Thoracic aorta (tissue), 2 donors: ENCODE data around the gene DAP. TPM values are rescaled to one million over a fixed set of nuclear protein-coding genes. Genes with fewer than 3 reads are reported as not detected.

Experiments
- ATAC-seq: fragments of 150-250 bp; one replicate; pipeline ENCODE4 v1.8.0; 2017; ENCODE audit warnings: low read depth; ENCODE audit not compliant: insufficient number of reproducible peaks, low FRiP score
- DNase-seq: peaks from one replicate; pipeline ENCODE4 v3.0.0-alpha.2; 2020; ENCODE audit warnings: low spot score
- H3K27ac ChIP-seq, 2 donors: fragments of 200-600 bp; sonication (generic); 1 replicate in 1 of 2; 2 replicates in 1 of 2; pipeline ENCODE4 v1.5.1; 2016; ENCODE audit warnings: mild to moderate bottlenecking in 2 of 2, moderate library complexity in 2 of 2
- H3K27me3 ChIP-seq: fragments of 200-600 bp; sonication (generic); replicated peaks from 2 replicates; pipeline ENCODE4 v1.6.0; 2016; ENCODE audit warnings: mild to moderate bottlenecking; ENCODE audit not compliant: insufficient read depth
- H3K36me3 ChIP-seq: fragments of 200-600 bp; sonication (generic); one replicate; pipeline ENCODE4 v1.5.1; 2016
- H3K4me1 ChIP-seq, 2 donors: fragments of 200-600 bp; sonication (generic); 1 replicate in 1 of 2; 2 replicates in 1 of 2; pipeline versions ENCODE4 v1.5.1 to v1.6.0; 2016; ENCODE audit warnings: low read depth in 2 of 2, mild to moderate bottlenecking in 1 of 2; ENCODE audit not compliant: control insufficient read depth in 1 of 2
- H3K4me3 ChIP-seq: fragments of 200-600 bp; sonication (generic); 2 replicates; pipeline ENCODE4 v1.5.1; 2016; ENCODE audit warnings: mild to moderate bottlenecking
- H3K9me3 ChIP-seq: fragments of 200-600 bp; sonication (generic); 2 replicates; pipeline ENCODE4 v1.5.1; 2016
- CTCF ChIP-seq: fragments of 200-600 bp; sonication (generic); IDR thresholded peaks from one replicate; pipeline ENCODE4 v1.5.1; 2019; ENCODE audit warnings: antibody characterized with exemption
- total RNA-seq, 2 donors: library from RNA; depleted of rRNA; stranded (reverse); fragments of >200 nt; gene quantifications; one replicate each; pipeline versions ENCODE4 v1.1.0 to v1.2.3, GENCODE V29; 2016

The DAP gene
- total RNA-seq, 2 donors from 2014 or later = 79.6 to 113 TPM

GRCh38 chr5:10715605-10716290 lies 45.3 kb downstream of the DAP start:
- H3K27me3 ChIP-seq = no peaks in the 10 kb centered on the region
- TF ChIP-seq CTCF = no peak
- ATAC-seq (no peak), DNase-seq (no peak)
- H3K4me1 ChIP-seq = no peaks in the 10 kb centered on the region
- H3K4me3 ChIP-seq = no peak overlapping the region
- H3K36me3 ChIP-seq = no peaks in the 10 kb centered on the region
- no peak overlapping the region for H3K27ac ChIP-seq
- H3K9me3 ChIP-seq = no peaks in the 10 kb centered on the region

DNA sequence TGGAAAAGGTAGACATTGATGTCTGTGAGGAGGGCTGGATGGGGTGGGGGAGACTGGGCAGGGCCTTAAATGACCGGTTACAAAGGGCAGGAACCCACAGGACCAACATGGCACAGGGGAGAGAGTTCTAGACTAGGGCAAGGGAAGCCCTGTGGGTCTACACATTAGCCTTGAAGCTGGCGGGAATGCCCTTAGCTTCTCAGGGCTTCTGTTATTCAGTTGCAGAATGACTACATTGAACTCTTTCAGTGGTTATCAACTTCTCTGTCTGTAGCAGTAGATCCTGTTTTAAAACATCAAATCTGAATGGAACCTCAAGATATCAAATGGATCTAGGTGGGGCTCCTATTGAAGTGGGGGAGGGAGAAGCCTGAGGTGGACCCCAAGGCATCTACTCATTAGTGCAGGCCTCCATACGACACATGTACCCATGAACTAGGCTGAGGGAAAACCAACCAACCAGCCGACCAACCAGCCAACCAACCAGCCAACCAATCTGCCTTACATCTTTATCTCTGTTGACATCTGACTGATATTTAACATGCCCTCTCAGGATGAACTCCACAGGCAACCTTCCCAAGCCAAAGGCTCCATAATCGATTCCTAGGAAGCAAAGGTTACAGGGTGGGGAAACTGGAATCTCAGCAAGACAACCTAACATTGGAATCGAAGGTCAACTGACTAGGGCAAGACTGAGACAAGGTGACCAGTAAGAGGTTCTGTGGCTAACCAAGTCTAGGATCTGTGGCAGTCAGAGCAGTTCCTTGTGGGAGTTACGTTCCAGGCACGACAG lies 48.3 kb downstream of the DAP start:
- ATAC-seq (no peak), DNase-seq (no peak)
- Histone ChIP-seq H3K27ac (no peak overlapping the region), H3K4me1 (no peaks in the 10 kb centered on the region), H3K36me3 (no peaks in the 10 kb centered on the region), H3K27me3 (no peaks in the 10 kb centered on the region), H3K4me3 (no peak overlapping the region), H3K9me3 (no peaks in the 10 kb centered on the region)
- TF ChIP-seq CTCF = no peak

DNA sequence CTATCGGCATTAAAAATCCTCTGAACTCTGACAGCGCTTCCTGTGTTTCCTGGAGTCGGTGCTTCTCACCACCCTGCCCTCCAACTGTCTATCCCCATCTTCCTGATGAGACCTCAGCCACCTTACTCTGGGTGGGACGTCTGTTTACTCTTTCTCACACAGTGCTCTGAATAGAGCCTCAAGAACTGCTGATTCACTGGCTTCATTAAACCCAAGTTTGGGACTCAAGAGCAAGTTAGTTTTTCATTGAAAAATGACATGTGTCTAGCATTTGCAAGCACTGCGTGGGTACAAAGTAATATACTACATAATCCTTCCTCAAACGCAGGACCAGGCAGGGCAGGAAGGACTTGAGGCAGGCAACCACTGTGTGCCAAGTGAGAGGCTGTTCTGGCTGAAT lies 49.5 kb downstream of the DAP start:
- TF ChIP-seq CTCF = no peak
- H3K9me3 ChIP-seq = no peaks in the 10 kb centered on the region
- no peaks in the 10 kb centered on the region for H3K4me1 ChIP-seq
- H3K4me3 ChIP-seq = no peak overlapping the region
- ATAC-seq (no peak), DNase-seq (no peak)
- no peaks in the 10 kb centered on the region for H3K27me3 ChIP-seq
- H3K27ac ChIP-seq = no peak overlapping the region
- no peaks in the 10 kb centered on the region for H3K36me3 ChIP-seq

GRCh38 chr5:10710513-10711128 lies 50.4 kb downstream of the DAP start:
- Histone ChIP-seq H3K36me3 (no peaks in the 10 kb centered on the region), H3K9me3 (no peaks in the 10 kb centered on the region), H3K27me3 (no peaks in the 10 kb centered on the region), H3K27ac (no peak overlapping the region), H3K4me1 (no peaks in the 10 kb centered on the region), H3K4me3 (no peak overlapping the region)
- DNase-seq (no peak), ATAC-seq (no peak)
- no peak for TF ChIP-seq CTCF

GRCh38 chr5:10709933-10710332 lies 51.1 kb downstream of the DAP start:
- no peaks in the 10 kb centered on the region for H3K9me3 ChIP-seq
- no peak overlapping the region for H3K4me3 ChIP-seq
- TF ChIP-seq CTCF = no peak
- no peaks in the 10 kb centered on the region for H3K27me3 ChIP-seq
- DNase-seq = no peak
- ATAC-seq = no peak
- no peaks in the 10 kb centered on the region for H3K36me3 ChIP-seq
- no peak overlapping the region for H3K27ac ChIP-seq
- no peaks in the 10 kb centered on the region for H3K4me1 ChIP-seq
